ENCODE data around the gene PCLO. TPM values are rescaled to one million over a fixed set of nuclear protein-coding genes. Genes with fewer than 3 reads are reported as not detected.

The PCLO gene
- total and polyA plus RNA-seq, 2 of the 8 experiments (the other 6 are each of a cell fraction or from before 2014, with no cell fraction given) = 1.5 to 3.2 TPM

GRCh38 chr7:82957521-82957920, 205.2 kb downstream of the PCLO start (continued):
- no peak for TF ChIP-seq NRF1 (IDR thresholded peaks at IDR 0.05; ENCODE audit: low read depth, low read length)
- no peak for TF ChIP-seq SIRT6 (IDR thresholded peaks at IDR 0.05; ENCODE audit: low read length)
- TF ChIP-seq RNF2 (IDR thresholded peaks at IDR 0.05; ENCODE audit: borderline replicate concordance, low read depth, low read length, missing control alignments, poor library complexity, severe bottlenecking) = no peak
- TF ChIP-seq GTF2F1 (IDR thresholded peaks at IDR 0.05; ENCODE audit: borderline replicate concordance, low read depth, low read length) = no peak
- TF ChIP-seq KDM1A (IDR thresholded peaks at IDR 0.05; ENCODE audit: borderline replicate concordance, low read length) = no peak
- no peak for TF ChIP-seq JUND (IDR thresholded peaks at IDR 0.05; ENCODE audit: low read length)
